Esophagus squamous epithelium (tissue), 5 donors: ENCODE data around the gene PHACTR2. TPM values are rescaled to one million over a fixed set of nuclear protein-coding genes. Genes with fewer than 3 reads are reported as not detected.
A peak's percentile ranks its signal among the peaks of the same experiment; 100 is the strongest.
"Not testable (repeated sequence)": the region's sequence is repeated elsewhere in the genome, so short reads cannot be mapped to it uniquely, and the experiment has no call there.

Experiments used
- DNase-seq: peaks from one replicate; lab custom pipeline; 2025; lab: John Stamatoyannopoulos, UW
- H3K27ac ChIP-seq, 4 donors: fragments of 200-600 bp; sonication (generic); one replicate each; pipeline ENCODE4 v1.5.1; 2016 to 2019; ENCODE audit warnings: mild to moderate bottlenecking in 1 of 4
- H3K27me3 ChIP-seq, 4 donors: fragments of 200-600 bp; sonication (generic); 1 replicate in 3 of 4; 2 replicates in 1 of 4; pipeline versions ENCODE4 v1.5.1 to v1.6.0; 2017 to 2021; ENCODE audit warnings: antibody characterized with exemption in 1 of 4
- H3K36me3 ChIP-seq, 3 donors: fragments of 200-600 bp; sonication (generic); one replicate each; pipeline ENCODE4 v1.5.1; 2016 to 2019
- H3K4me1 ChIP-seq, 3 donors: fragments of 200-600 bp; sonication (generic); one replicate each; pipeline ENCODE4 v1.5.1; 2017 to 2019
- H3K4me3 ChIP-seq, 4 donors: fragments of 200-600 bp; sonication (generic); 1 replicate in 3 of 4; 2 replicates in 1 of 4; pipeline ENCODE4 v1.5.1; 2016 to 2019; ENCODE audit warnings: mild to moderate bottlenecking in 2 of 4, moderate library complexity in 1 of 4
- H3K9me3 ChIP-seq, 3 donors: fragments of 200-600 bp; sonication (generic); one replicate each; pipeline ENCODE4 v1.5.1; 2016 to 2019
- CTCF ChIP-seq, 6 experiments: fragments of 450-650 bp in 4 of 6; fragments of 200-600 bp in 2 of 6; sonication (generic) in 2 of 6; IDR thresholded peaks; one replicate each; pipeline ENCODE4 v1.5.1; 2016 to 2019; ENCODE audit warnings: antibody characterized with exemption in 6 of 6, mild to moderate bottlenecking in 4 of 6, moderate library complexity in 4 of 6
- POLR2A ChIP-seq, 4 donors: fragments of 450-650 bp; IDR thresholded peaks; one replicate each; pipeline ENCODE4 v1.6.1; 2017; ENCODE audit warnings: antibody characterized with exemption in 4 of 4, mild to moderate bottlenecking in 4 of 4, moderate library complexity in 3 of 4
- WGBS, 2 donors: methylation state at CpG; one replicate each; pipeline ENCODE4 v1.1.5; 2018; 5-methylcytosine and 5-hydroxymethylcytosine counted together
- intact Hi-C: fragments of 100-400 bp; cut with DNase I; formaldehyde crosslinking; loops from one replicate; pipeline ENCODE4 v1.15.0; 2022
- total RNA-seq, 4 donors: library from RNA; depleted of rRNA; stranded (reverse); fragments of >200 nt; gene quantifications; one replicate each; pipeline ENCODE4 v1.1.0, GENCODE V29; 2016
- donor health status: DM: yes; HTN: yes; CAD: no.

Gene PHACTR2
- total RNA-seq = 10 to 100 TPM; 25.1 to 76.9 (median 45.1) TPM

- 2 to 4% methylated on average over 18 to 24 of the region's 69 CpGs for WGBS, 2 donors
- peak within 1 kb of the TSS; percentile 69 to 95 (median 82) for H3K4me3 ChIP-seq
Observed at GRCh38 chr6:143677891-143678791, at the start of gene PHACTR2. Gene PHACTR2 (plus strand): TSS chr6:143677965. CDS start chr6:143678164, 199 bp downstream.

GRCh38 chr6:143629104-143630080, 48.4 kb upstream of the PHACTR2 start:
- peak overlapping the region in 2 of 4 donors; percentile 34 to 42 for H3K27ac ChIP-seq
- no peaks in the 10 kb centered on the region for H3K9me3 ChIP-seq
- H3K36me3 ChIP-seq = no peaks in the 10 kb centered on the region
- no peaks in the 10 kb centered on the region for H3K27me3 ChIP-seq
- WGBS, 2 donors = 69 to 78% methylated on average over 12 of the region's 12 CpGs
- no peak for TF ChIP-seq CTCF (IDR thresholded peaks at IDR 0.05)
- TF ChIP-seq POLR2A (IDR thresholded peaks at IDR 0.05) = no peak
- intact Hi-C loops = no loop called here
- DNase-seq = no peak
- no peaks in the 10 kb centered on the region for H3K4me1 ChIP-seq
- H3K4me3 ChIP-seq = no peak overlapping the region

More at GRCh38 chr6:143677891-143678791, at the start of gene PHACTR2:
- Histone ChIP-seq H3K4me1 (peaks cover 29 to 79% (median 39%) of the 10 kb centered on the region in 3 donors), H3K36me3 (no peaks in the 10 kb centered on the region), H3K27ac (peak within 1 kb of the TSS; percentile 90 to 97 (median 94)), H3K27me3 (no peaks in the 10 kb centered on the region), H3K9me3 (peaks cover 0 to 4% (median 0%) of the 10 kb centered on the region in 3 donors)
- no peak for DNase-seq
- TF ChIP-seq CTCF (IDR thresholded peaks at IDR 0.05) (no peak), POLR2A (IDR thresholded peaks at IDR 0.05) (peak in 2 of 4 donors; percentile 42 to 66)
- intact Hi-C loops = no loop called here

GRCh38 chr6:143631196-143631595, 46.6 kb upstream of the PHACTR2 start:
- DNase-seq, H3K27ac ChIP-seq: not testable (repeated sequence)
- 93 to 96% methylated on average over 3 to 4 of the region's 4 CpGs for WGBS, 2 donors

GRCh38 chr6:143632894-143633293, 44.9 kb upstream of the PHACTR2 start:
- intact Hi-C loops = no loop called here
- 90% methylated on average over 4 of the region's 4 CpGs for WGBS, 2 donors

More at GRCh38 chr6:143631196-143631595, 46.6 kb upstream of the PHACTR2 start:
- H3K36me3 ChIP-seq, H3K27me3 ChIP-seq, H3K4me1 ChIP-seq, intact Hi-C loops, H3K9me3 ChIP-seq, H3K4me3 ChIP-seq: not testable (repeated sequence)

GRCh38 chr6:143634486-143634885, 43.3 kb upstream of the PHACTR2 start:
- no peaks in the 10 kb centered on the region for H3K4me1 ChIP-seq
- H3K27me3 ChIP-seq = no peaks in the 10 kb centered on the region
- H3K27ac ChIP-seq = no peak overlapping the region
- WGBS, 2 donors = 47 to 48% methylated on average over 2 of the region's 2 CpGs
- no peak for DNase-seq
- no peak overlapping the region for H3K4me3 ChIP-seq
- intact Hi-C loops = no loop called here
- H3K9me3 ChIP-seq = no peaks in the 10 kb centered on the region
- no peaks in the 10 kb centered on the region for H3K36me3 ChIP-seq
- TF ChIP-seq CTCF (IDR thresholded peaks at IDR 0.05) (no peak), POLR2A (IDR thresholded peaks at IDR 0.05) (no peak)

More at GRCh38 chr6:143632894-143633293, 44.9 kb upstream of the PHACTR2 start:
- Histone ChIP-seq H3K4me1 (no peaks in the 10 kb centered on the region), H3K36me3 (no peaks in the 10 kb centered on the region), H3K27me3 (no peaks in the 10 kb centered on the region), H3K4me3 (no peak overlapping the region), H3K27ac (no peak overlapping the region), H3K9me3 (no peaks in the 10 kb centered on the region)
- TF ChIP-seq POLR2A (IDR thresholded peaks at IDR 0.05) = no peak
- DNase-seq = no peak
